ENCODE data around the gene CHKB. TPM values are rescaled to one million over a fixed set of nuclear protein-coding genes. Genes with fewer than 3 reads are reported as not detected.

The CHKB gene
- total RNA-seq, 2 experiments from 2014 or later, result 85.8 to 100 TPM

DNA sequence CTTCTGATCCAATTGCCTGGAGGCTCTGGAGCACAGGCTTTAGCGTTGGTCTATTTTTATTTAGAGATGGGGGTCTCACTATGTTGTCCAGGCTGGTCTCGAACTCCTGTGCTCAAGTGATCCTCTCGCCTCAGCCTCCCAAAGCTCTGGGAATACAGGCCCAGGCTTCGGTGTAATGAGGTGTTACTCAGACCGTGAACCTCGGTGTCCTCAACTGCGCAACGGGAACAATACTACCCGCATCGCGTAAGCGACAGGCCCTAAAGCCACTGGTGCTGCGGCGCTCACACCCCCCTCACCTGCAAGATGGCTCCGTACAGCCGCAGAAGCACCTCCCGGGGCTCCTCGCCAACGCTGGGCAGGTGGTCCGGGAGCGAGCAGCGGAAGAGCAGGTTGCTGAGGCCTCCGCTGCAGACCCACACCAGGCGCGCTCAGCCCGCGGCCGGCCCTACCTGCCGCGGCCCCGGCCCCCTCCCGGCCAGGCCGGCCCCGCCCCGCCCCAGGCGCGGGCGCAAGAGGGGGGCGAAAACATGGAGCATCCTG lies 628 bp downstream of the CHKB start:
- Histone ChIP-seq H3K4me2 (ENCODE audit: low read length) (peak overlapping the region; percentile 94), H3K9me2 (ENCODE audit: insufficient read depth, low read length) (no peaks in the 10 kb centered on the region), H4K20me1 (ENCODE audit: insufficient read depth, low read length) (0 out of 2 replicates have a peak, but pooled peaks cover 7% of the 10 kb centered on the region), H3K4me1 (ENCODE audit: insufficient read depth, low read length, poor library complexity, severe bottlenecking) (peaks cover 15% of the 10 kb centered on the region), H3K4me3 (ENCODE audit: low read depth, low read length, poor library complexity, severe bottlenecking) (peak overlapping the region; percentile 95), H3K79me2 (ENCODE audit: insufficient read depth, low read depth, low read length) (peaks cover 20% of the 10 kb centered on the region), H3K36me3 (ENCODE audit: insufficient read depth, low read length) (peaks cover 45% of the 10 kb centered on the region), H3K27ac (ENCODE audit: low read depth, low read length, poor library complexity, severe bottlenecking) (peak overlapping the region; percentile 80), H3K9me3 (ENCODE audit: low read length) (no peaks in the 10 kb centered on the region), H2AFZ (ENCODE audit: low read length) (peak overlapping the region; percentile 56; the same call in 1 of the 2 replicates)
- intact Hi-C loops (cut with micrococcal nuclease; ENCODE audit: unreplicated experiment), result loop anchor here (2.0 to 5.0 kb wide), 5 partner anchors 37 to 330 kb away; partner anchors contain the start of genes HDAC10, KLHDC7B, NCAPH2 and TYMP
- TF ChIP-seq, protein P1, sequence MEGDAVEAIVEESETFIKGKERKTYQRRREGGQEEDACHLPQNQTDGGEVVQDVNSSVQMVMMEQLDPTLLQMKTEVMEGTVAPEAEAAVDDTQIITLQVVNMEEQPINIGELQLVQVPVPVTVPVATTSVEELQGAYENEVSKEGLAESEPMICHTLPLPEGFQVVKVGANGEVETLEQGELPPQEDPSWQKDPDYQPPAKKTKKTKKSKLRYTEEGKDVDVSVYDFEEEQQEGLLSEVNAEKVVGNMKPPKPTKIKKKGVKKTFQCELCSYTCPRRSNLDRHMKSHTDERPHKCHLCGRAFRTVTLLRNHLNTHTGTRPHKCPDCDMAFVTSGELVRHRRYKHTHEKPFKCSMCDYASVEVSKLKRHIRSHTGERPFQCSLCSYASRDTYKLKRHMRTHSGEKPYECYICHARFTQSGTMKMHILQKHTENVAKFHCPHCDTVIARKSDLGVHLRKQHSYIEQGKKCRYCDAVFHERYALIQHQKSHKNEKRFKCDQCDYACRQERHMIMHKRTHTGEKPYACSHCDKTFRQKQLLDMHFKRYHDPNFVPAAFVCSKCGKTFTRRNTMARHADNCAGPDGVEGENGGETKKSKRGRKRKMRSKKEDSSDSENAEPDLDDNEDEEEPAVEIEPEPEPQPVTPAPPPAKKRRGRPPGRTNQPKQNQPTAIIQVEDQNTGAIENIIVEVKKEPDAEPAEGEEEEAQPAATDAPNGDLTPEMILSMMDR (conservative IDR thresholded peaks at IDR 0.05; ENCODE audit: low read length), result no peak
- TF ChIP-seq EZH2phosphoT487 (IDR thresholded peaks at IDR 0.05; ENCODE audit: borderline replicate concordance, low read depth, low read length), result no peak
- POLR2A ChIA-PET, result interaction anchor here (1.2 kb wide), 1 partner anchor 264 kb away, joined by 3 read pairs; no protein-coding TSS in a partner anchor
- CTCF ChIA-PET (ENCODE audit: unreplicated experiment), result no interaction called here
- peak; percentile 55 for DNase-seq (ENCODE audit: low spot score)
- BruUV-seq (replicated peaks), result no TSS peak

DNA sequence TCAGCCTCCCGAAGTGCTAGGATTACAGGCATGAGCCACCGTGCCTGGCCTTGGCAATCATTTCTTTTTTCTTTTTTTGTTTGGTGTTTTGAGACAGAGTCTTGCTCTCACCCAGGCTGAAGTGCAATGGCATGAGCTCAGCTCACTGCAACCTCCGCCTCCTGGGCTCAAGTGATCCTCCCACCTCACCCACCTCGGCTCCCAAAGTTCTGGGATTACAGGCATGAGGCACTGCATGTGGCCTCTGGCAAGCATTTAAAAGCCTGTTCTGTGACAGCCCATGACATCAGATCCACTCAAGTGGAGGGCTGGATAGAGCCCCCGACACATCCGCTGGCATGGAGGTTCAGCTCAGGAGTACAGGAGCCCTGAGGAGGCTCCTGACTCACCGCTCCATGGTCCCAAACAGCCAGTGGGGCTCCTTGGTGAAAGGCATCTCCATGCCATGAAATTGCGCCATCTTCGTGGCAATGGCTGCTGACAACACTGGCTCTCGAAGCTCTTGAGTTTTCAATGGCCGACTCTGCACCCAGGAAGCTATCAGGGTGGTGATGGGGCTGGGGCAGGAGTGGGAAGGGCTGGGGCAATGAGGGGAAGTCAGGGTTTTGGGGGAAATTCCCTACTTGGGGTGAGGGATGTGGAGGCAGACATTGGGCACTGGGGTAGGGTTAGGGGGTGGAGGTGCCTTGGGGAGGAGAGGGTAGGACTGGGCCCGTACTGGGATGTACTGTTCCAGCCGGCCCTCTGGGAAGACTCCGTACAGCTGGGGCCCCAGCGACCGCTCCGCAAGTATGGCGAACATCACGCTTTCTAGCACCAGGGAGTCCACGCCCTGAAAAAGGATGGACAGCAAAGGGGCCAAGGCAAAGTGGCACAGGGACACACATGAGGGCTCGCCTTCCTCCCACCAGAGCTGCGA lies 1.4 kb downstream of the CHKB start:
- BruUV-seq (replicated peaks), result TSS peak; percentile 73
- Histone ChIP-seq H3K9me2 (ENCODE audit: insufficient read depth, low read length) (no peaks in the 10 kb centered on the region), H3K4me3 (ENCODE audit: low read depth, low read length, poor library complexity, severe bottlenecking) (peak overlapping the region; percentile 95), H3K4me2 (ENCODE audit: low read length) (peak overlapping the region; percentile 94), H3K9me3 (ENCODE audit: low read length) (no peaks in the 10 kb centered on the region), H2AFZ (ENCODE audit: low read length) (no peak overlapping the region), H3K36me3 (ENCODE audit: insufficient read depth, low read length) (peaks cover 52% of the 10 kb centered on the region), H3K4me1 (ENCODE audit: insufficient read depth, low read length, poor library complexity, severe bottlenecking) (peaks cover 15% of the 10 kb centered on the region), H3K27ac (ENCODE audit: low read depth, low read length, poor library complexity, severe bottlenecking) (peak overlapping the region; percentile 80), H4K20me1 (ENCODE audit: insufficient read depth, low read length) (0 out of 2 replicates have a peak, but pooled peaks cover 7% of the 10 kb centered on the region), H3K79me2 (ENCODE audit: insufficient read depth, low read depth, low read length) (peaks cover 20% of the 10 kb centered on the region)
- TF ChIP-seq, protein P1 (conservative IDR thresholded peaks at IDR 0.05; ENCODE audit: low read length), result no peak
- no peak for TF ChIP-seq EZH2phosphoT487 (IDR thresholded peaks at IDR 0.05; ENCODE audit: borderline replicate concordance, low read depth, low read length)
- ChIA-PET CTCF (ENCODE audit: unreplicated experiment) (no interaction called here), POLR2A (interaction anchor here (1.2 kb wide), 2 partner anchors 41 to 264 kb away, joined by 3 to 5 read pairs; no protein-coding TSS in a partner anchor)
- DNase-seq (ENCODE audit: low spot score), result no peak
- intact Hi-C loops (cut with micrococcal nuclease; ENCODE audit: unreplicated experiment), result loop anchor here (5.0 kb wide), 1 partner anchor 329 kb away; the partner anchor contains the start of gene HDAC10

Data from OCI-LY7 (cell line).